ENCODE results near the gene TGFBR2.

Gene TGFBR2

GRCh38 chr3:30699927-30700326 is 93.5 kb downstream of the TGFBR2 start:
- no peak overlapping the region for H3K27ac ChIP-seq
- TF ChIP-seq, protein P1, sequence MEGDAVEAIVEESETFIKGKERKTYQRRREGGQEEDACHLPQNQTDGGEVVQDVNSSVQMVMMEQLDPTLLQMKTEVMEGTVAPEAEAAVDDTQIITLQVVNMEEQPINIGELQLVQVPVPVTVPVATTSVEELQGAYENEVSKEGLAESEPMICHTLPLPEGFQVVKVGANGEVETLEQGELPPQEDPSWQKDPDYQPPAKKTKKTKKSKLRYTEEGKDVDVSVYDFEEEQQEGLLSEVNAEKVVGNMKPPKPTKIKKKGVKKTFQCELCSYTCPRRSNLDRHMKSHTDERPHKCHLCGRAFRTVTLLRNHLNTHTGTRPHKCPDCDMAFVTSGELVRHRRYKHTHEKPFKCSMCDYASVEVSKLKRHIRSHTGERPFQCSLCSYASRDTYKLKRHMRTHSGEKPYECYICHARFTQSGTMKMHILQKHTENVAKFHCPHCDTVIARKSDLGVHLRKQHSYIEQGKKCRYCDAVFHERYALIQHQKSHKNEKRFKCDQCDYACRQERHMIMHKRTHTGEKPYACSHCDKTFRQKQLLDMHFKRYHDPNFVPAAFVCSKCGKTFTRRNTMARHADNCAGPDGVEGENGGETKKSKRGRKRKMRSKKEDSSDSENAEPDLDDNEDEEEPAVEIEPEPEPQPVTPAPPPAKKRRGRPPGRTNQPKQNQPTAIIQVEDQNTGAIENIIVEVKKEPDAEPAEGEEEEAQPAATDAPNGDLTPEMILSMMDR (conservative IDR thresholded peaks at IDR 0.05), result no peak

- H3K27ac ChIP-seq, result no peak overlapping the region
- TF ChIP-seq, protein P1 (conservative IDR thresholded peaks at IDR 0.05), result no peak
Observed at GRCh38 chr3:30700702-30701321, 94.4 kb downstream of the TGFBR2 start.

DNA sequence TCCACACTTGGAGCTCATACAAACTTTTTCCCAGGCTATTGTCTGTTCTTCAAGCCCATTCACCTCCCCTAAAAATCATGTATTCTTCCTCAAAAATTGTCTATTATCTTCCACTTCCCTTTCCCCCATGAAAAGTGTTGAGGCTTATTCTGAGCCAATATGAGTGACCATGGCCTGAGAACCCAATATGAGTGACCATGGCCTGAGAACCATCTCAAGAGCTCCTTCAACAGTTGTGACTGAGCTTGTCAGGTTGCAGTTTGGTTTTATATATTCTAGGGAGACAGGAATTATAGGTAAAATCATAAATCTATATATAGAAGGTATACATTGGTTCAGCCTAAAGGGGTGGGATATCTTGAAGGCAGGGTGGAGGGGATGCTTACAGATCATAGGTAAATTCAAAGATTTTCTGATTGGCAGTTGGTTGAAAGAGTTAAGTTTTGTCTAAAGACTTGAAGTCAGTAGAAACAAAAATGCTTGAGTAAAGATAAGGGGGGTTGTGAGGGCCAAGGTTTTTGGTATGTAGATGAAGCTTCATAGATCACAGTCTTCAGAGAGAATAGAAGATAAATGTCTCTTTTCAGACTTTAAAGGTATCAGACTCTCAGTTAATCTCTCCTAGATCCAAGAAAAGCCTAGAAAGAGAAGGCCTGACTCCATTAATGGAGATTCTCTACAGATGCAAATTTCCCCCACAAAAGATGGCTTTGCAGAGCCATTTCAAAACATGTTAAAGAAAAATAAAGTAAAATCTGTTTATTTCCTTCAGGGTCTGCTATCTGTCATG is 95.8 kb downstream of the TGFBR2 start:
- TF ChIP-seq, protein P1 (conservative IDR thresholded peaks at IDR 0.05), result no peak
- H3K27ac ChIP-seq, result no peak overlapping the region

DNA sequence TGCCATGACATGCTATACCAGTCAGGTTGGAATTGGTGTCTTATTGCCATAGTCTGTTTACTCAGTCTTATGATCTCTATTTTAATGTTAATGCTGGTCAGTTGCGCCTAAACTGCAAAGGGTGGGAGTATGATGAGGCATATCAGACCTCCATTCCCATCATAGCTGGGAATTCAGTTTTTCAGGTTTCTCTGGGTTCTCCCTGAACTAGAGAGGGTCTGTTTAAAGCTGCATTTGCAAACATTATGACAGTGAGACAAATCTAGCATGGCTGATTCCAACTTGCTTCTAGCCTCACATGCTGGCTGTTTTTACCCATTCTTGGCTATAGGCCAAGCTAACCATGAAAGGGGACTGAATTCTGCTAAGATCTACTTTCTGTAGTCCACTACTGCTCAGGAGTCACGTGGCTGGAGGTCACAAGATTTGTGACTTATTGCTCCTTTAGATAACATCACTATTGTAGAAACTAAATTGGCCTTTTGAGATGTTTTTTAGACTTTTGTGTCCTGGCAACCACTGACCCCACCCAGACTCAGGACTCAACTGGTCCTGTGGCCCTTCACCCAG is 96.5 kb downstream of the TGFBR2 start:
- TF ChIP-seq, protein P1 (conservative IDR thresholded peaks at IDR 0.05), result no peak

DNA sequence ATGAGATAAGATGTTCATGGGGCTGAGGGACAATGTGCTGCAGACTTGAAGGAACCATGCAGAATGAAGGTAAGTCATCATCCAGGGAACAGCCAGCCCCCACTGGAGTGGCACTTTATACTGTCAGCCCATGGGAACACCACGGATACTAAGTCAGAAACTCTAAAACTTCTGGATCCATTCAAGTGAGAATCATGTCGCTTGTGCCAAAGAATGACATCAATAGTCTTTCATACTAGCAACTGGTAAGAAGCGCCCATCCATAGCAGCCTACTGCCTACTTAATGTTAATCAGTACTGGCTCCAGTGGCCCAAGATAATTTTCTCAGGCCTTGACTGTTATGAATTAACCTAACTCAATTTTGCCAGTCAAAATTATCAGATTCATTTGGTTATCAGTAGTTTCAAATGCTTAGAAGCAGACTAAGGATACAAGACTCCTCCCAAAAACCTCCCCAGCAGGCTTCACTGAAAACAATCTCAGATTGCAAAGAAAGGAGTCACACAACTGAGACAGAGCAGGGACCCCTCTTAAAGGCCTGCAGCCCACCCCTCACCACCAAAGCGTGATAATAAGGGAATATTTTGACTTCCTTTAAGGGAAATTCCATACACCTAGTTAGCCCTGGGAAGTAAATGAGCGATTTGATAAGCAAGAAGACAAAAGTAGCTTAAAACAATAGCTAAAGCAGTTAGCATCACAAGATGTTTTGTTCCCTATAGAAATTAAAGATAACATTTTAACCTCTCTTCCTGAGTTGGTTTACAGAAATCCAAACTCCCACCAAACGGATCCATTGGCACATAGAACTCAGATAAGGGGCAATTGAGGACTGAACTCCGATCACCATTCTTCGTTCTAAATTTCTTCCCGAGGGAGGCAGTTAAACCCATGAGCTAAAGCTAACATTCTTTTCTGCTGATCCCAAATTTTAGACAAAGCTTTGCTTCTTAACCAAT is 98.8 kb downstream of the TGFBR2 start:
- TF ChIP-seq, protein P1 (conservative IDR thresholded peaks at IDR 0.05), result no peak
- no peak overlapping the region for H3K27ac ChIP-seq

More for the DNA sequence above, 96.5 kb downstream of the TGFBR2 start:
- no peak overlapping the region for H3K27ac ChIP-seq

DNA sequence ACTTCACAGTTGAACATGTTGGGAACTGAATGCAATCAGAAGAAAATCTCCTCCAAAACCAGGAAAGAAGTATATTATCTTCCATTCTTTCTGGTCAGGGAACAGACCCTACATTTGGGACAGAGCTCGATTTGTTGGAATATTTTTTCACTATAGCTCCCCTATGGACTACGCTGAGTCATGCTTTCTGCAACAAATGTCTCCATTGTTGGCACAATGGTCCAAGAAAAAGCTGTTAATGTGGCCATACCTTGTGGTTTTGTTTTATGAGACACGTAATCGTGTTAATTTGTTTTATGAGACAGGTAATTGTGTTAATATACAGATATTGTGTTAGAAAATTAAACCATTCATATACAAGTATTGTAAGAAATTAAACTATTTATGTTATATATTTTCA is 101.4 kb downstream of the TGFBR2 start:
- no peak overlapping the region for H3K27ac ChIP-seq
- TF ChIP-seq, protein P1 (conservative IDR thresholded peaks at IDR 0.05), result no peak
